ENCODE results near the gene LAMC1.

Gene LAMC1

GRCh38 chr1:183178545-183178944 is 155.3 kb downstream of the LAMC1 start:
- Mint-ChIP-seq H3K4me3 (no peak overlapping the region), H3K4me1 (peaks cover 11% of the 10 kb centered on the region), H3K27me3 (ENCODE audit: low read depth, poor library complexity) (no peaks in the 10 kb centered on the region), H3K36me3 (ENCODE audit: low read depth) (no peaks in the 10 kb centered on the region), H3K27ac (no peak overlapping the region), H3K9me3 (peaks cover 3% of the 10 kb centered on the region)
- TF ChIP-seq CTCF (IDR thresholded peaks at IDR 0.05) = no peak
- no peak for DNase-seq

GRCh38 chr1:183179033-183179432 is 155.8 kb downstream of the LAMC1 start:
- peaks cover 3% of the 10 kb centered on the region for H3K9me3 Mint-ChIP-seq
- H3K4me1 Mint-ChIP-seq = peaks cover 11% of the 10 kb centered on the region
- TF ChIP-seq CTCF (IDR thresholded peaks at IDR 0.05) = no peak
- DNase-seq = no peak
- H3K27ac Mint-ChIP-seq = no peak overlapping the region
- H3K36me3 Mint-ChIP-seq (ENCODE audit: low read depth) = no peaks in the 10 kb centered on the region
- no peaks in the 10 kb centered on the region for H3K27me3 Mint-ChIP-seq (ENCODE audit: low read depth, poor library complexity)
- H3K4me3 Mint-ChIP-seq = no peak overlapping the region

- TF ChIP-seq CTCF (IDR thresholded peaks at IDR 0.05) = no peak
- Mint-ChIP-seq H3K27me3 (ENCODE audit: low read depth, poor library complexity) (peaks cover 4% of the 10 kb centered on the region), H3K4me3 (no peak overlapping the region), H3K36me3 (ENCODE audit: low read depth) (no peaks in the 10 kb centered on the region), H3K4me1 (peaks cover 11% of the 10 kb centered on the region), H3K9me3 (no peaks in the 10 kb centered on the region), H3K27ac (no peak overlapping the region)
- no peak for DNase-seq
Observed at GRCh38 chr1:183180218-183180617, 157.0 kb downstream of the LAMC1 start.

GRCh38 chr1:183180634-183181056 is 157.4 kb downstream of the LAMC1 start:
- no peaks in the 10 kb centered on the region for H3K9me3 Mint-ChIP-seq
- DNase-seq = no peak
- H3K36me3 Mint-ChIP-seq (ENCODE audit: low read depth) = no peaks in the 10 kb centered on the region
- H3K27me3 Mint-ChIP-seq (ENCODE audit: low read depth, poor library complexity) = peaks cover 8% of the 10 kb centered on the region
- no peak for TF ChIP-seq CTCF (IDR thresholded peaks at IDR 0.05)
- peaks cover 12% of the 10 kb centered on the region for H3K4me1 Mint-ChIP-seq
- no peak overlapping the region for H3K4me3 Mint-ChIP-seq
- no peak overlapping the region for H3K27ac Mint-ChIP-seq

- no peak within 1 kb of the TSS for H3K27ac Mint-ChIP-seq
- no peaks in the 10 kb centered on the region for H3K9me3 Mint-ChIP-seq
- H3K27me3 Mint-ChIP-seq (ENCODE audit: low read depth, poor library complexity) = peaks cover 30% of the 10 kb centered on the region
- peak; percentile 67 for DNase-seq
- peak within 1 kb of the TSS; percentile 87 for H3K4me3 Mint-ChIP-seq
- H3K36me3 Mint-ChIP-seq (ENCODE audit: low read depth) = no peaks in the 10 kb centered on the region
- H3K4me1 Mint-ChIP-seq = peaks cover 20% of the 10 kb centered on the region
- peak; percentile 33 for TF ChIP-seq CTCF (IDR thresholded peaks at IDR 0.05)
Observed at GRCh38 chr1:183185941-183186490, 162.8 kb downstream of the LAMC1 start, which contains the start of gene LAMC2. Gene LAMC2, plus strand, starts transcription at chr1:183186264. Its CDS starts 89 bp downstream, at chr1:183186353.

GRCh38 chr1:183186841-183187240 is 163.6 kb downstream of the LAMC1 start:
- Mint-ChIP-seq H3K9me3 (no peaks in the 10 kb centered on the region), H3K4me3 (peak overlapping the region; percentile 87), H3K36me3 (ENCODE audit: low read depth) (no peaks in the 10 kb centered on the region), H3K4me1 (peaks cover 18% of the 10 kb centered on the region), H3K27me3 (ENCODE audit: low read depth, poor library complexity) (peaks cover 30% of the 10 kb centered on the region), H3K27ac (no peak overlapping the region)
- no peak for TF ChIP-seq CTCF (IDR thresholded peaks at IDR 0.05)
- DNase-seq = no peak

Data from nephron progenitor cell (in vitro differentiated cells).